HUES48 (cell line): Measurements from ENCODE around the gene GALK2.
A peak's percentile ranks its signal among the peaks of the same experiment; 100 is the strongest.

Source experiments
- H3K27ac ChIP-seq: one replicate; pipeline ENCODE4 v1.7.0; 2013; ENCODE audit warnings: low read depth, low read length, inconsistent platforms
- H3K27me3 ChIP-seq: 2 replicates; pipeline ENCODE4 v1.6.1; 2013; ENCODE audit warnings: mild to moderate bottlenecking, low read length; ENCODE audit not compliant: control insufficient read depth, insufficient read depth
- H3K36me3 ChIP-seq: 2 replicates; pipeline ENCODE4 v1.6.1; 2013; ENCODE audit warnings: low read length; ENCODE audit not compliant: control insufficient read depth, insufficient read depth
- H3K4me1 ChIP-seq: 2 replicates; pipeline ENCODE4 v1.6.1; 2013; ENCODE audit warnings: mild to moderate bottlenecking, low read length; ENCODE audit not compliant: control insufficient read depth, insufficient read depth
- H3K4me3 ChIP-seq: 2 replicates; pipeline ENCODE4 v1.5.1; 2013; ENCODE audit warnings: mild to moderate bottlenecking, low read depth, low read length
- H3K9ac ChIP-seq: 2 replicates; pipeline ENCODE4 v1.6.1; 2013; ENCODE audit warnings: mild to moderate bottlenecking, low read depth, low read length, moderate library complexity
- H3K9me3 ChIP-seq: 2 replicates; pipeline ENCODE4 v1.6.1; 2013; ENCODE audit warnings: low read length; ENCODE audit not compliant: control insufficient read depth, insufficient read depth

GALK2 gene

DNA sequence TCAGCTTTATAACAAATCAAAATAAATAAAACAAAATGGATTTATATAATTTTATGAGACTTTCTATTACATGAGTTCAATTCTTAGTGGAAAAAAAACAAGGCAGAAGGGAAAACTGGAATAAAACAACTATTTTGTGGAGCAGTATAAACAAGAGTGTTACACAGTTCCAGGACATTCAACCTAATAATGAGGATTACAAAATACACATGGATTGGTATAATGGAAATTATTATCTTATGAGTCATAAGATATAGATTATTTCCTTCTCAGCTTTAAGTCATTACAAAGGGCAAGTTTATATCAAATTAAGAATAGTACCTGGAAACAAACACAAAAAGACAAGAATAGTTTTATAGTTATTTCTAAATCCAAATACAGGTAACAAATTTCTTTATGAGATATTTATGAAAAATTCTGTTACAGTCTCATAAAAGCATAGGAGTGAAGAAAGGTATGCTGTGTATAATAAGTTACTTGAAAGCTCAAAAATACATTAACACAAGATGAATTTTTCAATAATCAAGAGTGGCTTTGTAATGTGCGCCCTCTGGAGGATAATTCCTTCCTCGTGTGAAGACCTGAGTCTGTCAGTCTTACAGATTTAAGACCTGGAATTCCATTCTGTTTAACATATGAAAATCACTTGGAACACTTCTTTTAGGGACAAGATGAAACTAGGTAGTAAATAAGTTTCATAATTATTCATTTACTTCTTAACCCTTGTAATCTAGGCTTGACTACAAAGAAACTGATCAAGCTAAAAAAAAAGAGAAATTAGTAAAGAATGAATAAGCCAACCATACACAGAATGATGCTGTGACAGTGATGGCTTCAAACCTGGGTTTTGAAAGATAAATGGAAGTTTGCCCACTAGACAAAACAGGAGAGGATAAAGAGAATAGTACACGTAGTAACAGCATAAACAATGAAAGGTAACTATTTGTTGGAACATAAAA, 24.1 kb upstream of the GALK2 start:
- Histone ChIP-seq H3K27ac (no peak overlapping the region), H3K9me3 (no peaks in the 10 kb centered on the region), H3K4me1 (peaks cover 14% of the 10 kb centered on the region), H3K36me3 (peaks cover 37% of the 10 kb centered on the region), H3K9ac (no peak overlapping the region), H3K27me3 (no peaks in the 10 kb centered on the region), H3K4me3 (no peak overlapping the region)

- H3K27ac ChIP-seq: no peak overlapping the region
- H3K4me3 ChIP-seq: no peak overlapping the region; the same call in 1 of the 2 replicates
- peaks cover 14% of the 10 kb centered on the region for H3K4me1 ChIP-seq
- no peak overlapping the region for H3K9ac ChIP-seq
- H3K27me3 ChIP-seq: no peaks in the 10 kb centered on the region
- no peaks in the 10 kb centered on the region for H3K9me3 ChIP-seq
- H3K36me3 ChIP-seq: peaks cover 14% of the 10 kb centered on the region
These were observed 21.7 kb upstream of the GALK2 start for GRCh38 chr15:49148298-49148697.

GRCh38 chr15:49148727-49149126, 21.3 kb upstream of the GALK2 start:
- Histone ChIP-seq H3K27me3 (no peaks in the 10 kb centered on the region), H3K4me1 (peaks cover 18% of the 10 kb centered on the region), H3K4me3 (no peak overlapping the region), H3K36me3 (peaks cover 11% of the 10 kb centered on the region), H3K27ac (no peak overlapping the region), H3K9me3 (no peaks in the 10 kb centered on the region), H3K9ac (no peak overlapping the region)

GRCh38 chr15:49151831-49152230, 18.2 kb upstream of the GALK2 start:
- Histone ChIP-seq H3K4me1 (peaks cover 19% of the 10 kb centered on the region), H3K27ac (no peak overlapping the region), H3K4me3 (no peak overlapping the region), H3K9me3 (no peaks in the 10 kb centered on the region), H3K27me3 (no peaks in the 10 kb centered on the region), H3K36me3 (no peaks in the 10 kb centered on the region), H3K9ac (no peak overlapping the region)

GRCh38 chr15:49152552-49153312, 17.3 kb upstream of the GALK2 start:
- H3K27me3 ChIP-seq: no peaks in the 10 kb centered on the region
- no peak overlapping the region for H3K27ac ChIP-seq
- H3K9me3 ChIP-seq: no peaks in the 10 kb centered on the region
- peaks cover 19% of the 10 kb centered on the region for H3K4me1 ChIP-seq
- no peak overlapping the region for H3K9ac ChIP-seq
- no peak overlapping the region for H3K4me3 ChIP-seq
- H3K36me3 ChIP-seq: no peaks in the 10 kb centered on the region

DNA sequence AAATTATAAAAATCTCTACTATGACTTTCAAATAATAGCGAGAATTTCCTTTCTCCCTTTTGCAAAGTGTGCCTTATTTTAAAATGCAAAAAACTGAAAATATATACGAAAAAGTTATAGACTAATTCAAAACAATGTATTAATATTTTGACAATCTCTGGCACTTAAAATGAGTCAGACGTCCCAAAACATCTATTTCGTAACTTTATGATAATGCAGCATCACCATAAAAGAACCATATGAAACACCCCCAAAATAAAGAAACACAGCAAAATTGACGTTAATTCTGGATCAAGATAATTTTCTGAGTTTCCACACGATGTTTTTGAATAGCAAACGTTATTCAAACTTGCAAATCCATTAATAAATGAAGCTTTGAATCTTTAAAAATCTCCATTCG, 15.7 kb upstream of the GALK2 start:
- Histone ChIP-seq H3K27ac (peak overlapping the region; percentile 69), H3K36me3 (no peaks in the 10 kb centered on the region), H3K4me1 (peaks cover 10% of the 10 kb centered on the region; the same call in 1 of the 2 replicates), H3K9me3 (no peaks in the 10 kb centered on the region), H3K4me3 (peak overlapping the region; percentile 94), H3K9ac (peak overlapping the region; percentile 91), H3K27me3 (no peaks in the 10 kb centered on the region)

DNA sequence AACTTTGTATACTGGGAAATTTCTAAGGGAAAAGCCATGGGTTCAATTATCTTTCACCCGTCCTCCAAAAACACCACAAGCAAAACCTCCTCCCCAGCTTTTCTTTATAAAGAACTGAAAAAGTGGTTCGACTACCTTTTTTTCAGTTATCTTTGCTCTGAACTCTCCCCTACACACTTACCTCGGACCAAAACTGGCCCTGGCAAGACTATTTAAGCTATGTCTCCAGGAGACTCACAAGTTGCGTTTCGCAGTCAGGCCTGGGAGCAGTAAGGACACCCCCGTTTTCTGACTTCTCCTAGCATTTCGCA, 15.3 kb upstream of the GALK2 start:
- Histone ChIP-seq H3K36me3 (no peaks in the 10 kb centered on the region), H3K4me3 (peak overlapping the region; percentile 94), H3K9ac (peak overlapping the region; percentile 91), H3K27me3 (no peaks in the 10 kb centered on the region), H3K4me1 (peaks cover 9% of the 10 kb centered on the region; the same call in 1 of the 2 replicates), H3K9me3 (no peaks in the 10 kb centered on the region), H3K27ac (peak overlapping the region; percentile 69)

DNA sequence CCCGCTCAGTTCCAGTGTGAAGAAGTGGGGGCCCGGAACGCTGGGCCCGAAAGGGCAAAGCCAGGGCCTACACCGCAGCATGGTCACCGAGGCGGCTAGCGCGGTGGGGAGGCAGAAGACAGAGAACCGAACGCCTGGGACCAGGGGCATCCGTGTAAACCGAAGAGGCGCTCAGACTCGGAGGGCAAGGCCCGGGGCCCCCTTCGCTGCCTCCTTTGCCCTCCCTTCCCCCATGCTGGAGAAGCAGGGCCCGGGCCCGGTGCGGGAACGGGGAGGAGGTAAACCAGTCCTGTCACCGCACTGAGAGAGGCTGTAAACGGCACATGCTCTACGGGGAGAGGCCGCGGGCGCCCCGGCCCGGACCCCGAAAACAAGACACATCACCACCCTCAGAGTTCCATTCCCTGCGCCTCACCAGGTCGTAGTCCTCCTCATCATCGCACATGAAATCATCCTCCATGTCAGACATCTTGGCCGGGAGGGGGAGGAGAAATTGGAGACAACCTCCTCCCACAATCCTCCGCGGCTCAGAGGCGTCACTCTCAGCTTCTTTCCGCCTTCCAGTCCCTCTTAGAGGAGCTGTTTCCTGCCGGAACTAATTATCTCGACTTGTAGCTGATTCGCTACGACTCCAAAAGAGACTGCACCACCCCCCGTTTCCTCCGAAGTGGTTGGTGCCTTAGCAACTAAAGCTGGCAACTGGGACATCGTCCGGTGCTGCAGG, 14.8 kb upstream of the GALK2 start, which contains the start of gene COPS2:
COPS2 (minus strand) TSS at position 490 of the 724 bp plus-strand sequence; CDS start at position 469, 21 bp downstream.
- Histone ChIP-seq H3K27me3 (no peaks in the 10 kb centered on the region), H3K27ac (peak within 1 kb of the TSS; percentile 72), H3K9me3 (no peaks in the 10 kb centered on the region), H3K9ac (peak within 1 kb of the TSS; percentile 91), H3K36me3 (no peaks in the 10 kb centered on the region), H3K4me3 (peak within 1 kb of the TSS; percentile 94), H3K4me1 (peaks cover 9% of the 10 kb centered on the region; the same call in 1 of the 2 replicates)

- Histone ChIP-seq H3K9ac (peak overlapping the region; percentile 40), H3K4me3 (peak overlapping the region; percentile 94), H3K27ac (peak overlapping the region; percentile 72), H3K4me1 (peaks cover 9% of the 10 kb centered on the region; the same call in 1 of the 2 replicates), H3K36me3 (no peaks in the 10 kb centered on the region), H3K9me3 (no peaks in the 10 kb centered on the region), H3K27me3 (no peaks in the 10 kb centered on the region)
These were observed 14.0 kb upstream of the GALK2 start for GRCh38 chr15:49155834-49156627.

- Histone ChIP-seq H3K36me3 (no peaks in the 10 kb centered on the region), H3K4me1 (no peaks in the 10 kb centered on the region), H3K9ac (no peak overlapping the region), H3K9me3 (no peaks in the 10 kb centered on the region), H3K27me3 (no peaks in the 10 kb centered on the region), H3K4me3 (no peak overlapping the region), H3K27ac (no peak overlapping the region)
These were observed 6.4 kb upstream of the GALK2 start for GRCh38 chr15:49163678-49164077.
